DOHH2 (cell line): ENCODE data around the gene ABHD16B.
"Not testable (repeated sequence)": the region's sequence is repeated elsewhere in the genome, so short reads cannot be mapped to it uniquely, and the experiment has no call there.

ENCODE experiments used
- EZH2phosphoT487 ChIP-seq: fragments of 200-600 bp; sonication (generic); IDR thresholded peaks from 2 replicates; pipeline ENCODE4 v1.6.1; 2017; ENCODE audit warnings: borderline replicate concordance, mild to moderate bottlenecking, antibody characterized with exemption, low read length, moderate library complexity, mixed read lengths
- TF ChIP-seq, protein P1 (sequence below): fragments of 200-600 bp; sonication (generic); IDR thresholded peaks from one replicate; pipeline ENCODE4 v1.5.1; 2014; ENCODE audit warnings: antibody characterized with exemption, mild to moderate bottlenecking, low read depth, low read length; ENCODE audit not compliant: poor library complexity, severe bottlenecking

DNA sequence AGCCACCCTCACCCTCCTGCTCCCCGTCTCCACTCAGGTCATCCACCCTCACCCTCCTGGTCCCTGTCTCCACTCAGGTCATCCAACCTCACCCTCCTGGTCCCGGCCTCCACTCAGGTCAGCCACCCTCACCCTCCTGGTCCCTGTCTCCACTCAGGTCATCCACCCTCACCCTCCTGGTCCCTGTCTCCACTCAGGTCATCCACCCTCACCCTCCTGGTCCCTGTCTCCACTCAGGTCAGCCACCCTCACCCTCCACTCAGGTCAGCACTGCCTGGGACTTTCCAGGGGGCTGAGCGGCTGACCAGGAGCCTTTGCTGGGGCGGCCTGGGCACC lies 7.6 kb upstream of the ABHD16B start:
- TF ChIP-seq, protein P1, sequence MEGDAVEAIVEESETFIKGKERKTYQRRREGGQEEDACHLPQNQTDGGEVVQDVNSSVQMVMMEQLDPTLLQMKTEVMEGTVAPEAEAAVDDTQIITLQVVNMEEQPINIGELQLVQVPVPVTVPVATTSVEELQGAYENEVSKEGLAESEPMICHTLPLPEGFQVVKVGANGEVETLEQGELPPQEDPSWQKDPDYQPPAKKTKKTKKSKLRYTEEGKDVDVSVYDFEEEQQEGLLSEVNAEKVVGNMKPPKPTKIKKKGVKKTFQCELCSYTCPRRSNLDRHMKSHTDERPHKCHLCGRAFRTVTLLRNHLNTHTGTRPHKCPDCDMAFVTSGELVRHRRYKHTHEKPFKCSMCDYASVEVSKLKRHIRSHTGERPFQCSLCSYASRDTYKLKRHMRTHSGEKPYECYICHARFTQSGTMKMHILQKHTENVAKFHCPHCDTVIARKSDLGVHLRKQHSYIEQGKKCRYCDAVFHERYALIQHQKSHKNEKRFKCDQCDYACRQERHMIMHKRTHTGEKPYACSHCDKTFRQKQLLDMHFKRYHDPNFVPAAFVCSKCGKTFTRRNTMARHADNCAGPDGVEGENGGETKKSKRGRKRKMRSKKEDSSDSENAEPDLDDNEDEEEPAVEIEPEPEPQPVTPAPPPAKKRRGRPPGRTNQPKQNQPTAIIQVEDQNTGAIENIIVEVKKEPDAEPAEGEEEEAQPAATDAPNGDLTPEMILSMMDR, result not testable (repeated sequence)
- TF ChIP-seq EZH2phosphoT487, result not testable (repeated sequence)
